Spleen (tissue), 7 donors: ENCODE measurements around the gene KCTD4.

Experiments used
- CTCF ChIP-seq, 11 experiments: fragments of 200-600 bp in 7 of 11; fragments of 450-650 bp in 4 of 11; sonication (generic) in 4 of 11; IDR thresholded peaks in 8 of 11; conservative IDR thresholded peaks in 3 of 11; 1 replicate in 7 of 11; 2 replicates in 4 of 11; pipeline versions ENCODE4 v1.4.0 to v1.8.0; 2016 to 2021; ENCODE audit warnings: antibody characterized with exemption in 11 of 11, inconsistent platforms in 4 of 11, mild to moderate bottlenecking in 1 of 11
- POLR2AphosphoS5 ChIP-seq, 3 donors: sonication (generic); formaldehyde crosslinking; IDR thresholded peaks; one replicate each; pipeline ENCODE4 v1.5.1; 2017; ENCODE audit warnings: antibody characterized with exemption in 3 of 3
- donor health status: DM: no; HTN: no; CAD: no; lungs with moderate emphysema.
- donor health status: DM: no; HTN: no; CAD: no.
- donor health status: DM: no; HTN: no; CAD: no.

GRCh38 chr13:45184693-45185092, 16.2 kb downstream of the KCTD4 start:
- TF ChIP-seq POLR2AphosphoS5 (IDR thresholded peaks at IDR 0.05) (no peak), CTCF (IDR thresholded peaks at IDR 0.05 in 8 of 11, conservative IDR thresholded peaks at IDR 0.05 in 3 of 11) (no peak)
